ENCODE data around the gene ZSCAN31. TPM values are rescaled to one million over a fixed set of nuclear protein-coding genes. Genes with fewer than 3 reads are reported as not detected.
"Not testable (repeated sequence)": the region's sequence is repeated elsewhere in the genome, so short reads cannot be mapped to it uniquely, and the experiment has no call there.

ZSCAN31 gene
- total RNA-seq, 1 experiment from 2014 or later: 2.6 TPM

GRCh38 chr6:28315628-28316027 lies 20.3 kb downstream of the ZSCAN31 start:
- Histone ChIP-seq H3K27me3 (no peaks in the 10 kb centered on the region), H3K9me3 (replicated peaks) (no peaks in the 10 kb centered on the region), H3K4me1 (peaks cover 8% of the 10 kb centered on the region), H3K4me3 (no peak overlapping the region), H3K27ac (no peak overlapping the region), H3K36me3 (no peaks in the 10 kb centered on the region)
- DNase-seq: no peak

GRCh38 chr6:28312939-28313338 lies 23.0 kb downstream of the ZSCAN31 start:
- Histone ChIP-seq H3K4me1 (peaks cover 8% of the 10 kb centered on the region), H3K9me3 (replicated peaks) (no peaks in the 10 kb centered on the region; the same call in 1 of the 2 replicates), H3K27ac (no peak overlapping the region), H3K27me3 (no peaks in the 10 kb centered on the region), H3K4me3 (no peak overlapping the region), H3K36me3 (no peaks in the 10 kb centered on the region)
- DNase-seq: no peak

GRCh38 chr6:28311139-28311823 lies 24.7 kb downstream of the ZSCAN31 start:
- no peaks in the 10 kb centered on the region for H3K27me3 ChIP-seq
- peak; percentile 53 to 65 for DNase-seq
- H3K9me3 ChIP-seq (replicated peaks): no peaks in the 10 kb centered on the region; the same call in 1 of the 2 replicates
- no peak overlapping the region for H3K4me3 ChIP-seq
- H3K27ac ChIP-seq: peak overlapping the region; percentile 19
- H3K4me1 ChIP-seq: peaks cover 8% of the 10 kb centered on the region
- no peaks in the 10 kb centered on the region for H3K36me3 ChIP-seq

- H3K9me3 ChIP-seq (replicated peaks); H3K4me3 ChIP-seq; H3K27me3 ChIP-seq; H3K27ac ChIP-seq; H3K36me3 ChIP-seq; DNase-seq; H3K4me1 ChIP-seq: not testable (repeated sequence)
Measured at GRCh38 chr6:28306363-28306762, 29.6 kb downstream of the ZSCAN31 start.

GRCh38 chr6:28303570-28303969 lies 32.4 kb downstream of the ZSCAN31 start:
- Histone ChIP-seq H3K4me1 (no peaks in the 10 kb centered on the region), H3K27ac (no peak overlapping the region), H3K9me3 (replicated peaks) (no peaks in the 10 kb centered on the region; the same call in 1 of the 2 replicates), H3K4me3 (no peak overlapping the region), H3K27me3 (no peaks in the 10 kb centered on the region), H3K36me3 (peaks cover 13% of the 10 kb centered on the region)
- no peak for DNase-seq

GRCh38 chr6:28296520-28297060 lies 39.4 kb downstream of the ZSCAN31 start:
- Histone ChIP-seq H3K9me3 (replicated peaks) (no peaks in the 10 kb centered on the region), H3K4me1 (no peaks in the 10 kb centered on the region), H3K27ac (no peak overlapping the region), H3K36me3 (peaks cover 13% of the 10 kb centered on the region), H3K4me3 (no peak overlapping the region), H3K27me3 (no peaks in the 10 kb centered on the region)
- DNase-seq: no peak

GRCh38 chr6:28295326-28295725 lies 40.6 kb downstream of the ZSCAN31 start:
- no peaks in the 10 kb centered on the region for H3K9me3 ChIP-seq (replicated peaks)
- no peaks in the 10 kb centered on the region for H3K4me1 ChIP-seq
- H3K36me3 ChIP-seq: peaks cover 7% of the 10 kb centered on the region; the same call in 1 of the 2 replicates
- no peak for DNase-seq
- no peak overlapping the region for H3K4me3 ChIP-seq
- H3K27me3 ChIP-seq: no peaks in the 10 kb centered on the region
- H3K27ac ChIP-seq: no peak overlapping the region

- Histone ChIP-seq H3K9me3 (replicated peaks) (no peaks in the 10 kb centered on the region), H3K27me3 (no peaks in the 10 kb centered on the region), H3K27ac (no peak overlapping the region), H3K4me1 (no peaks in the 10 kb centered on the region), H3K4me3 (no peak overlapping the region), H3K36me3 (peaks cover 36% of the 10 kb centered on the region)
- no peak for DNase-seq
Measured at GRCh38 chr6:28291573-28291972, 44.4 kb downstream of the ZSCAN31 start.

- no peak overlapping the region; the same call in 1 of the 2 replicates for H3K4me3 ChIP-seq
- H3K9me3 ChIP-seq (replicated peaks): 0 out of 2 replicates have a peak, but pooled peaks cover 3% of the 10 kb centered on the region
- peaks cover 34% of the 10 kb centered on the region for H3K36me3 ChIP-seq
- no peaks in the 10 kb centered on the region for H3K4me1 ChIP-seq
- peak; percentile 4 to 13 for DNase-seq
- H3K27me3 ChIP-seq: no peaks in the 10 kb centered on the region
- no peak overlapping the region for H3K27ac ChIP-seq
Measured at GRCh38 chr6:28282926-28283325, 53.0 kb downstream of the ZSCAN31 start.

GRCh38 chr6:28281288-28282064 lies 54.5 kb downstream of the ZSCAN31 start, which contains the start of gene PGBD1:
Gene PGBD1 (plus strand): TSS chr6:28281572. CDS start chr6:28283814, 2,242 bp downstream.
- Histone ChIP-seq H3K27ac (peak within 1 kb of the TSS; percentile 81), H3K27me3 (no peaks in the 10 kb centered on the region), H3K9me3 (replicated peaks) (0 out of 2 replicates have a peak, but pooled peaks cover 3% of the 10 kb centered on the region), H3K4me3 (peak within 1 kb of the TSS; percentile 89), H3K36me3 (peaks cover 20% of the 10 kb centered on the region), H3K4me1 (no peaks in the 10 kb centered on the region)
- DNase-seq: peak; percentile 87

GRCh38 chr6:28280595-28281287 lies 55.2 kb downstream of the ZSCAN31 start:
- Histone ChIP-seq H3K36me3 (peaks cover 21% of the 10 kb centered on the region), H3K4me1 (no peaks in the 10 kb centered on the region), H3K27ac (peak overlapping the region; percentile 81; the same call in 1 of the 2 replicates), H3K4me3 (peak overlapping the region; percentile 89), H3K9me3 (replicated peaks) (0 out of 2 replicates have a peak, but pooled peaks cover 3% of the 10 kb centered on the region), H3K27me3 (no peaks in the 10 kb centered on the region)
- no peak for DNase-seq

- no peaks in the 10 kb centered on the region for H3K4me1 ChIP-seq
- H3K27me3 ChIP-seq: no peaks in the 10 kb centered on the region
- H3K4me3 ChIP-seq: no peak overlapping the region
- H3K9me3 ChIP-seq (replicated peaks): 0 out of 2 replicates have a peak, but pooled peaks cover under 1% of the 10 kb centered on the region
- no peak overlapping the region for H3K27ac ChIP-seq
- DNase-seq: no peak
- peaks cover 4% of the 10 kb centered on the region for H3K36me3 ChIP-seq
Measured at GRCh38 chr6:28277746-28278145, 58.2 kb downstream of the ZSCAN31 start.

- Histone ChIP-seq H3K4me3 (no peak overlapping the region), H3K27me3 (no peaks in the 10 kb centered on the region), H3K36me3 (peaks cover 4% of the 10 kb centered on the region; the same call in 1 of the 2 replicates), H3K4me1 (no peaks in the 10 kb centered on the region), H3K9me3 (replicated peaks) (no peaks in the 10 kb centered on the region), H3K27ac (no peak overlapping the region)
- DNase-seq: no peak
Measured at GRCh38 chr6:28274888-28275287, 61.1 kb downstream of the ZSCAN31 start.
